Measurements from ENCODE around the gene APLP1.
A peak's percentile ranks its signal among the peaks of the same experiment; 100 is the strongest.
"Not testable (repeated sequence)": the region's sequence is repeated elsewhere in the genome, so short reads cannot be mapped to it uniquely, and the experiment has no call there.

The APLP1 gene

DNA sequence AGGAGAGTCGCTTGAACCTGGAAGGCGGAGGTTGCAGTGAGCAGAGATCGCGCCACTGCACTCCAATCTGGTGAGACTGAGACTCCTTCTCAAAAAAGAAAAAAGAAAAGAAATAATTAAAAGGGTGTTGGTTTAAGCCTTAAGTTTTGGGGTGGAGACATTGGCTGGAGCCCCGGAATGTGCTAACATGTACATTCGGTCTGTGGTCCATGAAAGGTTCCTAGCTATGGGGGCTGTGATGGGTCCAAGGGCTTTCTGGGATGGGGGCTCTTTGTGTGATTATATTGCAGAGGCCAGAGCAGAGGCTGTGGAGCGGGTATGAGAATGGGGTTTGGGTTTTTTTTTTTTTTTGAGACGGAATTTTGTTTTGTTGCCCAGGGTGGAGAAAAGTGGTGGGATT, 17.5 kb downstream of the APLP1 start:
- DNase-seq, result no peak

DNA sequence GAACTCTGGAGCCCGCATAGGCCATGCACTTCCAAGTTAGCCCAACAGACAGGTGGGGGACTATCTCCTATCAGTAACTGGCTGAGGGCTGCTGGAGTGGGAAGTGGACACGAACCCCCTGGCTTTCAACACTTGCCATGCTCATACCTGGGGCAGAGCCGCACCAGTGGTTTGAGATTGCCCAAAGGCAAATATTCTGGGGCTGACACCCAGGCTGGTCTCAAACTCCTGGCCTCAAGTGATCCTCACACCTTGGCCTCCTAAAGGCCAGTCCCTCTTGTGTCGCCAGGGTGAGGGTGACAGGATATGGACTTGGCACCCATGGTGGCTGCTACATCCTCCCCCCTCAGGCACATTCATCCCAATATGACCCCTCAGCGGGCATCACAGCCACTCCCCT, 18.8 kb downstream of the APLP1 start:
- no peak for DNase-seq

DNA sequence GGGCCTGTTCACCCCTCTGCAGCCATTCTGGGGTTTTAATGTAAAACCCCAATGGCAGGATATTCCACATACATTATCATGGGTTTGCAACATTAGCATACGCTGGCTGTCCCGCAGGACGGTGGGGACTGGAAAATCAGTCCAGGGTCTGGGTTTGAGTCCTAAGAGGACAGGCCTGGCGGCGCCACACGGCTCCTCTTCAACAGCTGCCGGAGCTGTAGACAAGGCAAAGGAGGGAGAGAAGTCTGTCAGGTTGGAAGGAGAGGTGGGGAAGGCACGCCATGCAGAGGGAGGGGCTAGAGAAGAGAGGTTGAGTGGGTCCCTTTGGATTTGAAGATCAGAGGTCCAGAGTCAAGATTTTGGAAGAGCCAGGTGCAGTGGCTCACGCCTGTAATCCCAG, 20.0 kb downstream of the APLP1 start:
- DNase-seq, result no peak

DNA sequence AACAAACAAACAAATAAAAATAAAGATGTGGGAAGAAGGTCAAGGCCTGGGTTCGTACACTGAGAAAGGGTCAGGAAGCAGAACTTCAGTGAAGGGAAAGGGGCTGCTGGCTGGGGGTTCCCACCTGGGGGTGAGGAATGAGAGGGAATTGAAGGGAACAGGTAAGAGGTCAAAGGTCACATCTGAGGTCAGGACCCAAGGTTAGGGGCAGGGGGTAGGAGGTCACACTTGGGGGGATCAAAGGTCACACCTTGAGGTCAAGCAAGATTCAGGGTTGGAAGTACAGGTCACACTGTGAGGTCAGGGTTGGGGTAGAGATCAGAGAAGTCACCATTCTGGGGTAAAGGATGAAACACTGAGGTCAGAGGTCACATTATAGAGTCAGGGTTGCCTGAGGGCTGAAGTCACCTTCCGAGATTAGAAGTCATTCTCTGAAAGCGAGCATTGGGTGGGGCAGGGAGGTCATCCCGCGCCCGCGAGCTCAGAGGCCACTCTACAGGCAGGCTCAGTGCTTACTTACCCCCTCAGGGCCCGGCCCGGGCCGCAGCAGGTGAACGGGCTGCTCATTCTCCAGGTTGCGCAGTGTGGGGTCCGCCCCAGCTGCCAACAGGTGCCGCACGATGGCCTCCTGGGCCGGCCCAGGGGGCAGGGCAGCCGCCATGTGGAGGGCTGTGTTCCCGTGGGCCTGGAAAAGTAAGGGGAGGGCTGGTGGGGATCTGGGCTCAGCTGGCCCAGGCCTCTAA, 21.2 kb downstream of the APLP1 start:
- no peak for DNase-seq

DNA sequence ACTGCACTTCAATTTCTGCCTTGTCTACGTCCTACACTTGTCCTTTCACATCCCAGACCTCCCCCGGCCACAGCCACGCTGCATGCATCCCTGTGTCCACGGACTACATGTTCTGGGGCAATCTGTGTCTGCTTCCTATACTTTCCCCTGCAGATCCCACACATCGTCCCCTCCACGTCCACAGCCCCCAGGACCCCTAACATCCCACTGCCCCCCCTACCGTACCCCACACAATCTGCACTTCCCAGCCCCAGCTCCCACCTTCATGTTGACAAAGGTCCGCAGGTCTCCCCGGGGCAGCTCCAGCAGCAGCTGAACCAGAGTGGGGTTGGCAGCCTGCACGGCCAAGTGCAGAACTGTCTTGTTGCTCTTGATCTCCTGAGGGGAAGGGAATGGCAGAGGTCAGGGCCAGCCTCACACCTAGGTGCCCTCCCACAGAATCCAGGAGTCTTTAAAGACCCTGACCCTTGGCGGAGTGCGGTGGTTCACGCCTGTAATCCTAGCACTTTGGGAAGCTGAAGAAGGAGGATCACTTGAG, 21.8 kb downstream of the APLP1 start:
- DNase-seq, result no peak

DNA sequence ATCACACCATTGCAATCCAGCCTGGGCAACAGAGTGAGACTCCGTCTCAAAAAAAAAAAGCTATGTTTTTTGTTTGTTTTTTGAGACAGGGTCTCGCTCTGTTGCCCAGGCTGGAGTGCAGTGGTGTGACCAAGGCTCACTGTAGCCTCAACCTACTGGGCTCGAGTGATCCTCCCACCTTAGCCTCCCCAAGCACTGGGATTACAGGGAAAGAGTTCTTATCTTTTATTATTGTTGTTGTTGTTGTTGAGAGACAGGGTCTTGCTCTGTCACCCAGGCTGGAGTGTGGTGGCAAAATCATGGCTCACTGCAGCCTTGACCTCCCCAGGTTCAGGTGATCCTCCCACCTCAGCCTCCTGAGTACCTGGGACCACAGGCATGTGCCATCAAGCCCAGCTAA, 23.4 kb downstream of the APLP1 start:
- DNase-seq, result not testable (repeated sequence)

DNA sequence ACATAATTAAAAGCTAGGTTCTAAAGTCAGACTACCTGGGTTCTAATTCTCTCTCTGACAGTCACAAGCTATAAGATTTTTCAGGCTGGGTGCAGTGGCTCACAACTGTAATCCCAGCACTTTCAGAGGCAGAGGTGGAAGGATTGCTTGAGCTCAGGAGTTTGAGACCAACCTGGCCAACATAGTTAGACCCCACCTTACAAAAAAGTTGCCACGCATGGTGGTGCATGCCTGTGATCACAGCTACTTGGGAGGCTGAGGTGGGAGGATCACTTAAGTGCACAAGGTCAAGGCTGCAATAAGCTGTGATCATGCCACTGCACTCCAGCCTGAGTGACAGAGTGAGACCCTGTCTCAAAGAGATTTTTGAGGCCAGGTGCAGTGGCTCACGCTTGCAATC, 26.0 kb downstream of the APLP1 start:
- DNase-seq, result no peak

DNA sequence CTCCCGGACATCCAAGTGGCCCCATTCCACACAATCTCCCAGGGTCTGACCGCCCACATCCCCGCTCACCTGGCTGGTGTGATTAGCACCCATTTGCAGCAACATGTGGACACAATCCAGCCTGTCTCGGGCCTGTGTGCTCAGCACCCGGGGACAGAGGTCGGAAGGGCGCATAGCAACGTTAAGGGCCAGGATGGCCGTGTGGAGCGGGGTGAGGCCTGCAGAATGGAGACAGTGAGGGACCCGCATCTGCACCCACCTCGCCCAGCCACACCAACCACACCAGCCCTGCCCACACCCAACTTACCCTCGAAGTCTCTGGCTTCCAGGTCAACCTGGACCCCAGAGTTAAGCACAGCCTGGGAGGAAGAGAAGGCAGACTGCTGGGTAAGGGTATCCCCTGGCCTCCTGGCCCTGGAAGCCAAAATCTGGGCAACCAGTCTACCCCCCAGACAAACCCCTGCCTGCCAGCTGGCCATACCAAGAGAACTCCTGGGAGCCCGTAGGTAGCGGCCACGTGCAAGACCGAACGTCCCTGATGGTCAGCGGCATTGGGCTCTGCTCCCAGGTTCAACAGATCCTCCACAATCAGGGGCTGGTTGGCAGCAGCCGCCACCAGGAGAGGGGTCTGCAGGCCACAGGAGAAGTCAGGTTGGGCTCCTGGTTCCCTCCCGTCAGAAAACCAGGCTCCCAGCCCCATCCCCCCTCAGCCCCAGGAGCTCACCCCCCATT, 27.7 kb downstream of the APLP1 start:
- DNase-seq, result no peak

DNA sequence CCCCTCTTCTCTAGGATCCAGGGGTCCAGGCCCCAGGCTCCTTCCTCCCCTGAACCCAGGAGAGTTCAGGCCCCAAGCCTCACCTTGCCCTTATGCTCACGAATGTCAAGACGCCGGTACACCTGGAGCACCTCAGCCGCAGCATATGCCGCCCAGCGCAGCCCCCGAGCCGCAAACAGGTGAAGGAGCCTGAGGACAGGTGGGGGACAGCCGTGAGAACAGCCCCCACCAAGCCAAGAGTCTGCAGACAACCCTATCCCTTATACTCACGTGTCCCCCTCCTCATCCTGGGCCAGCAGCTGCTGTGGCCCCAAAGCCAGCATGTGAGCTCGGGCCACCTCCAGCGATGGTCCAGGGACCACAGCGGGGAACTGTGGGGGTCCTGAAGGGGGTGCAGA, 28.3 kb downstream of the APLP1 start:
- DNase-seq, result no peak

DNA sequence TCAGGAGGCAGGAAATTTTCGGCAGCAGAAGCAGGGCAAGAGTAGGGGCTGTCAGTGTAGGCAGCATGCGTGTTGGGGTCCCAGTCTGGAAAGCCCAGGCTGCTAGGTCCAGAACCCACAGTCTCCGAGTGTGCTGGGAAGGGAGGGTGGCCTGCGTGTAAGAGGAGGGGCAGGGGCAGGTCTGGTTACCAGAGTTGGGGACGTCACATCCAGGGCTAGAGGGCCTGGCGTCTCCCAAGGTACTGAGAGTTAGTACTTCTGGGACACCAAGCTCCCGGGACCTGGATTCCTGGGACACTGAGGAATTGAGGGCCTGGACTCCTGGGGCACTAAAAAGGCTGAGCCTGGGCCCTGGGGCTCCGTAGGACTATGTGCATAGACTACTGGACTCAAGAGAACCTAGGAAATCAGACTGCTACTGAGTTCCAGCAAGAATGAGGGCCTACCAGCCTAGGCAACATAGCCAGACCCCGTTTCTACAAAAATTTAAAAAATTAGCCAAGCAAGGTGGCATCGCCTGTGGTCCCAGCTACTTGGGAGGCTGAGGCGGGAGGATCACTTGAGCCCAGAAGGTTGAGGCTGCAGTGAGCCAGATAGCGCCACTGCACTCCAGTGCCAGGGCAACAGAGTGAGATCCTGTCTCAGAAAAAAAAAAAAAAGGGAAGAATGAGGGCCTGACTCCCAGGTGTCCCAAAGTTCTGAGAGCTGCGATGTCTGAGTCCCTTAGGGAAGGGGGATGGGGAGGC, 29.5 kb downstream of the APLP1 start:
- DNase-seq, result no peak

DNA sequence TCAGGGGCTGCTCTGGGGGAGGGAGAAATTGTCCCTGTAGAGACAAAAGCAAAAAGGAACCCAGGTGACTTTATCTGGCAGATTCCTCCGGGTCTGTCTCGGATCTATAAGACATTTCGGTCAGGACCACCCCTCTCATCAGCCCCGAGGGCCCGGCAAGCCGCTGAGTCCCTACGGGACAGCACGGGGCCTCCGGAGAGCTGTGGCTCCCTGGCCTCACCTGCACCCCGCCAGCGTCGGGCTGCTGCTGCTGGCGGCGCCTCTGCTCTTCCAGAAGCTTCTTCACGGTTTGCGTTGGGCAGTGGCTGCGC, 30.1 kb downstream of the APLP1 start:
- DNase-seq, result no peak

DNA sequence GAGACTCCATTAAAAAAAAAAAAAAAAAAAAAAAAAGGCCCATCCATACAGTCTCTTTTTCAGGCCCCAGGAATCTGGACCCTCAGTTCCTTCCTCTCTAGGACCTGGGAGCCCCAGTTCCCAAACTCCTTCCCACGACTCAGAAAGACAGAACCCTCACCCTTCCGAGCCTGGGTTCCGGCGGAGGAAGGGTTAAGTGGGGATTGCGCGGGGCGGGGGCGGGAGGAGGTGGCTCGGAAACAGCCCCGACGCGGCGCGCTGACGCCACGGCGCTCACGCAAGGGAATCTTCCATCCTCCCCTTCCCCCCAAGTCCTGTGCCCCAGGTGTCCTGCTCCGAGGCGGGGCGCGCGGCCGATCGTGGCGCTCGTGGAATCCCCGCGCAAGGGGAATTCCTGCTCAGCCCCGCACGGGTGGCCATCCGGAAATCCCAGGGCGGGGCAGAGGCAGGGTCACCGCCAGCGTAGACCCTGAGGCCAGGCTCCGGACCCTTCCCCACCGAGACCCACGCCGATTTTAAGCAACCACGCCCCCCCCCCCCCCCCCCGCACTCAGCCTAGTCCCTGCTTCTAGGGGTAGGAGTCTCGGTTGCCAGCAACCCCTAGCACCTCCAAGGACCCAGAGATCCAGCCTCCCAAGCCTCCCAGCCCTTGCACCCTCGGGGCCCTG, 31.3 kb downstream of the APLP1 start:
- peak; percentile 7 for DNase-seq

DNA sequence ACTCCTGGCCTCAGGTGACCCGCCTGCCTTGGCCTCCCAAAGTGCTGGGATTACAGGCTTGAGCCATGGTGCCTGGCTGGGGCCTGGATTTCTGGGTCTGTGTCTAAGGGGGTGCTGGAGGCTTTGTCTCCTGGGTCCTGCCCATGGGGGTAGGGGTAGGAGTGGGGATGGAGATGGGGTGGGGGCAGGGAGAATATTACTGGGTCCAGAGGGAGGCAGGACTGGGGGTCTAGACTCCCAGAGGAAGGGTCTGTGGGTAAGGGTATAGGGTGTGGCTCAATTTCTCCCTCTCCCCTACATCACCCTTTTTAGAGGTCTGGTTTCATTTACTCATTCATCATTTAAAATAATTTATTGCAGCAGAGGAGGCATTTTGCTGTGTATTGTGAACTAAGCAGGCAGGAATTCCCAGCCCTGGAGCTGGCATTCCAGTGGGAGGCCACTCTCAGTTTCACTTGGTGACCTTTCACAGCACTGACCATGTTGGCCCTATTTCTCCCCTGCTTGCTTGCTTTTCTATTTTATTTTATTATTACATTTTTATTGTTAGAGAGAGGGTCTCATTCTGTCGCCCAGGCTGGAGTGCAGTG, 32.8 kb downstream of the APLP1 start:
- no peak for DNase-seq

DNA sequence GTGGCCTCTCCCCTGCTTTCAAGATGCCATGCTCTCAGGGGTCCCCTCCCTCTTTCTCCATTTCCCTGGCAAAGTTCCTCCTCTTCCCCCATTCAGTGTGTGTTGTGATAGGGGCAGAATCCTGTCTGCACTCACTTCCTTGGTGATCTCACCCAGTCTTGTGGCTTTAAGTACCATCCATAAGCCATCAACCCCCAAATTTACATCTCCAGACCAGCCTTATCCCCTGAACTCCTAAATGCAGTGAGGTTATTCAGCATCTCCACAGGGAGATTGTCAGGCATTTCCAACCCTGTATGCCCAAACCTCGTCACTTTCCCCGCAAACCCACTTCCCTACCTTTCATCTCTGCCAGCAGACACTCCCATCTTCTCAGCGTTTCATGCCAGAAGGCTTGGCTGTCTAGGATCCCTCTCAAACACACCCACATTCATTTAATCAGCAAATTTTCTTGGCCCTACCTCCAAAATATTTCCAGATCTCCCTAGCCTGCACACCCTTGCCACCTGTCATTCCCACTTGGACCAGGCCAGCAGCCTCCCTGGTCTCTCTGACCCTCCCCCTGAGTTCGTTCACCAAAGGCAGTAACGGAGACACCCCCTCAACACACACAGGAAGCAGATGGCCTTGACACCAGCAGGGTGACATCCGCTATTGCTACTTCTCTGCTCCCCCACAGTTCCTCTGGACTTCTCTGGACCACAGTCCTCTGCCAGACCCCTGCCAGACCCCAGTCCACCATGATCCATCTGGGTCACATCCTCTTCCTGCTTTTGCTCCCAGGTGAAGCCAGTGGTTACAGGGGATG, 33.7 kb downstream of the APLP1 start, which contains the start of gene HCST:
TSS of gene HCST (plus strand) at position 676 of the 808 bp plus-strand sequence. CDS start at position 741, 65 bp downstream.
- no peak for DNase-seq

DNA sequence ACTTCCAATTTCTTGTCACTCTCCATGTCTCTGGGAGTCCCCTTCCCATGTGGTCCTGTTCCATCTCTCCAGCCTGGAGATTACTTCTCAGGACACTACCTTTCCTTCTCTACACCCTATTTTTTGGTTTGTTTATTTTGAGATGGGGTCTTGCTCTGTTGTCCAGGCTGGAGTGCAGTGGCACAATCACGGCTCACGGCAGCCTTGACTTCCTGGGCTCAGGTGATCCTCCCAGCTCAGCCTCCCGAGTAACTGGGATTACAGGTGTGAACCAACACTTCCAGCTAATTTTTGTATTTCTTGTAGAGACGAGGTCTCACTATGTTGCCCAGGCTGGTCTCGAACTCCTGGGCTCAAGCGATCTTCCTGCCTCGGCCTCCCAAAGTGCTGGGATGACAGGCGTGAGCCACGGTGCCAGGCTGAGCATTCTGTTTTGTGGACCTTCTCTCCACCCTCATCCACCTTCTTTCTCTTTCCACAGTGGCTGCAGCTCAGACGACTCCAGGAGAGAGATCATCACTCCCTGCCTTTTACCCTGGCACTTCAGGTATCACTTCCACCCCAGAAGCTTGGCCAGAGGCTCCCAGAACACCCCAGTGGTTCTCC, 34.6 kb downstream of the APLP1 start:
- DNase-seq, result no peak

DNA sequence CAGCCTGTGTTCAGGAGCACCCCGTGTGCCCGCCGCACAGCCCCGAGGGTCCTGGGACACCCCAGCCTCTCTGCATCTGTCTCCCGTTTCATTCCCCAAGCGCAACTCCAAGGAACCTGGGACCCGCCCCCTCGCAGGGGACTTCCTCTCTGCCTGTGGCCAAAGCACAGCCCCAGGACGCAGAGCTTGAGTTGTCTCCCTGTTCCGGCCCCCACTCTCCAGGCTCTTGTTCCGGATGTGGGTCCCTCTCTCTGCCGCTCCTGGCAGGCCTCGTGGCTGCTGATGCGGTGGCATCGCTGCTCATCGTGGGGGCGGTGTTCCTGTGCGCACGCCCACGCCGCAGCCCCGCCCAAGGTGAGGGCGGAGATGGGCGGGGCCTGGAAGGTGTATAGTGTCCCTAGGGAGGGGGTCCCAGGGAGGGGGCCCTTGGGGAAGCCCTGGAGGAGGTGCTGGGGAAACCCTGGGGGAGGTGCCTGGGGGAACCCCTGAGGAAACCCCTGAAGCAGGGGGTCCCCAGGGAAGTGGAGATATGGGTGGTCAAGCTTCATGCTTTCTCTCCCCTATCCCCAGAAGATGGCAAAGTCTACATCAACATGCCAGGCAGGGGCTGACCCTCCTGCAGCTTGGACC, 35.3 kb downstream of the APLP1 start:
- DNase-seq, result no peak

DNA sequence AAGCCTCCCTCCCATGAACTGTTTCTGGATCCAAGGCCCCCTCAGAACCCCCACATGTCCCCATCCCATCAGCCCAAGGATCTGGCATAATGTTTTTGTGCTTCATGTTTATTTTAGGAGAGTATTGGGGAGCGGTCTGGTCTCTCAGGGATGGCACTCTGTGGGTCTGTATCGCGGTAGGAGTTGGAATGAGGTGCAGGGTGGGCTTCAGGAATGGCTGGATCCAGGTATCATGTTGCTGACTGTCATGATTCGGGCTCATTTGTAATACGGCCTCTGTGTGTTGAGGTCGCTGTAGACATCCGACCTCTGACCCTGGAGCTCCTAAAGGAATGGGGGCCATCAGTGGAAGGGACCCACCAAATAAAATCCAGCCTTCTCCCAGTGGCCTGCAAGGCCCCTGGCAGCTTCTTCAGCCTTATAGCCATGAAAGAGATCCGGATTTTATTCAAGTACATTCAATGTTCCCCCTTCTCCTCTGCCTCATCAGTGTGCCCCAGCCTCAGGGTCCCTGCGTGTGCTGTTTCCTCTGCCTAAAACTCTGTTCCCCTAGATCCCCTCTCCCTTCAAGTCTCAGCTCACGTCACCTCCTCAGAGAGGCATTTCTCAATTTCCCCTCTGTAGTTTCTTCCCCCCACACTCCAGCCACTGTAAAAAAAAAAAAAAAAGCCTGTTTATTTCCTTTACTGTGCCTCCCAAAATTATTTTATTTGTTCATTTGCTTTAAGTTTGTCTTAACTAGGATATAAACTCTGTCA, 36.1 kb downstream of the APLP1 start:
- DNase-seq, result no peak

DNA sequence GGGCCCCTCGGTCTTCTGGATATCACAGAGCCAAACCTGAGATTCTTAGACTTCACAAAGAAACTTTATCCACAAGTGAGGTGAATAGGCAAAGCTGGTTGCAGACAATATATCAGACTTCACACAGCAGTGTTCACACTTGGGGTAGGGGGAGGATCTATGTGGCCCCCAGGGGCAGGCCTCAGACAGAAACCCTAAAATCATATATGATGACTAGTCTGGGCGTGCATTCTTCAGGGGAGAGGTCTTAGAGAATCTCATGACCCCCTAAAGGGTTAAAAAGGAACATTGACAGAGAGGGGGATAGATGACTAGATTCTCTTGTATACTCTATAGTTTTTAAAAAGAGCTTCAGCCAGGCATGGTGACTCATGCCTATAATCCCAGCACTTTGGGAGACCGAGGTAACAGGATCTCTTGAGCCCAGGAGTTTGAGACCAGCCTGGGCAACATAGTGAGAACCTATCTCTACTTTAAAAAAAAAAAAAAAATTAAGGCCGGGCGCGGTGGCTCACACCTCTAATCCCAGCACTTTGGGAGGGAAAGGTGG, 36.9 kb downstream of the APLP1 start:
- DNase-seq, result no peak

DNA sequence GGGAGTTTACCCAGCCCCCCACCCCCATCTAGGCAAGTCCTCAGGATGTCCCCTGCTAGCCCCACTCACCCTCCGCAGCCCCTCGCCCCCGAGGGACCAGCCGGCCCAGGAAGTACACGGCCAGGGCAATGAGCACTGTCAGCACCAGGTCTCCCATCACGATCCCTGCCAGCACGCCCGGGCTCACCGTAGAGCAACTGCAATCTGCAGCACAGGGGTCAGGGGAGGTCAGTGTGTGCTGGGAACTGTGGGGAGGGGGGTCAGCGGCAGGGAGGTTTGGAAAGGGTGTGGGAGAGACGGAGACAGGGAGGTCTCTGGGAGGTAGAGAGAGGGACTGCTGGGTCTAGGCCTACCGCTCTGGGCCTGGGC, 39.0 kb downstream of the APLP1 start:
- no peak for DNase-seq

DNA sequence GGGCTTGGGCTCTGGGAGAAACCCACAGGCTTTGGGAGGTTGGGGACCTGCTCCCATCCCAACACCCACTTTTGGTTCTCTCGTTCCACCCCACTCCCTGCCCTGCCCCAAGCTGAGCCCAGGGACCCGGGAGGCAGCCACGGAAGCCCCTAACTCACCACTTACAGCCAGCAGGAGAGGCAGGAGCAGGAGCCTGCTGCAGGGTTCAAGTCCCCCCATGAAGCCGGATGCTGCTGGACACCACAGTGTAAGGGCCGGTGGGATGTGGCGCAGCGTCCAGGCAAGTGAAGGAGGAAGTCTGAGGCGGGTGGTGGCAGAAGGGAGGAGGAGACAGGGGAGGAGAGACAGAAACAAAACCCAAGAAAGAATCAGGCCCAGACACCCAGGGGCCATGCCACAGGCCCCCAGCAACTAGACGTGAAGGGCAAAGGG, 39.7 kb downstream of the APLP1 start, which contains the start of gene TYROBP:
TSS of gene TYROBP (minus strand) at position 286 of the 432 bp plus-strand sequence. CDS start at position 219, 67 bp downstream.
- DNase-seq, result no peak

All from DMS 273 treated with DMSO at 0.1 percent for 48 hours (cell line).